Esophagus muscularis mucosa (tissue), 4 donors: Measurements from ENCODE around the gene HDGFL2. TPM values are rescaled to one million over a fixed set of nuclear protein-coding genes. Genes with fewer than 3 reads are reported as not detected.

Experiments
- DNase-seq: peaks from one replicate; pipeline ENCODE4 v3.0.0-alpha.2; 2017; ENCODE audit errors: extremely low spot score
- H3K27ac ChIP-seq, 4 donors: fragments of 200-600 bp; sonication (generic); replicated peaks in 1 of 4; 1 replicate in 3 of 4; 2 replicates in 1 of 4; pipeline ENCODE4 v1.5.1; 2016 to 2019; ENCODE audit warnings: mild to moderate bottlenecking in 1 of 4
- H3K27me3 ChIP-seq, 4 donors: fragments of 200-600 bp; sonication (generic); one replicate each; pipeline versions ENCODE4 v1.5.1 to v1.6.0; 2016 to 2019
- H3K36me3 ChIP-seq, 4 donors: fragments of 200-600 bp; sonication (generic); one replicate each; pipeline ENCODE4 v1.5.1; 2016 to 2019
- H3K4me1 ChIP-seq, 4 donors: fragments of 200-600 bp; sonication (generic); one replicate each; pipeline ENCODE4 v1.5.1; 2016 to 2019
- H3K4me3 ChIP-seq, 4 donors: fragments of 200-600 bp; sonication (generic); 1 replicate in 2 of 4; 2 replicates in 2 of 4; pipeline ENCODE4 v1.5.1; 2016 to 2019; ENCODE audit warnings: mild to moderate bottlenecking in 4 of 4, moderate library complexity in 1 of 4
- H3K9me3 ChIP-seq, 4 donors: fragments of 200-600 bp; sonication (generic); 1 replicate in 3 of 4; 2 replicates in 1 of 4; pipeline ENCODE4 v1.5.1; 2016 to 2019
- CTCF ChIP-seq, 3 experiments: fragments of 200-600 bp in 2 of 3; fragments of 450-650 bp in 1 of 3; sonication (generic) in 2 of 3; IDR thresholded peaks; one replicate each; pipeline ENCODE4 v1.5.1; 2017 to 2019; ENCODE audit warnings: antibody characterized with exemption in 3 of 3, mild to moderate bottlenecking in 2 of 3, moderate library complexity in 1 of 3
- EP300 ChIP-seq: sonication (generic); formaldehyde crosslinking; IDR thresholded peaks from one replicate; pipeline ENCODE4 v1.6.1; 2017; ENCODE audit warnings: antibody characterized with exemption
- POLR2A ChIP-seq: fragments of 450-650 bp; IDR thresholded peaks from one replicate; pipeline ENCODE4 v1.6.1; 2017; ENCODE audit warnings: antibody characterized with exemption, moderate library complexity, mild to moderate bottlenecking, low read depth
- POLR2AphosphoS5 ChIP-seq, 2 donors: sonication (generic); formaldehyde crosslinking; IDR thresholded peaks; one replicate each; pipeline ENCODE4 v1.6.1; 2017; ENCODE audit warnings: antibody characterized with exemption in 2 of 2
- WGBS: methylation state at CpG from one replicate; pipeline ENCODE4 v1.1.5; 2018; 5-methylcytosine and 5-hydroxymethylcytosine counted together
- intact Hi-C: fragments of 100-400 bp; cut with DNase I; formaldehyde crosslinking; loops from one replicate; pipeline ENCODE4 v1.15.1; 2023
- total RNA-seq, 4 donors: library from RNA; depleted of rRNA; stranded (reverse); fragments of >200 nt; gene quantifications; one replicate each; pipeline versions ENCODE4 v1.1.0 to v1.2.1, GENCODE V29; 2016

HDGFL2 gene
- total RNA-seq, 4 donors from 2014 or later, result 30.5 to 72.3 (median 45.5) TPM

DNA sequence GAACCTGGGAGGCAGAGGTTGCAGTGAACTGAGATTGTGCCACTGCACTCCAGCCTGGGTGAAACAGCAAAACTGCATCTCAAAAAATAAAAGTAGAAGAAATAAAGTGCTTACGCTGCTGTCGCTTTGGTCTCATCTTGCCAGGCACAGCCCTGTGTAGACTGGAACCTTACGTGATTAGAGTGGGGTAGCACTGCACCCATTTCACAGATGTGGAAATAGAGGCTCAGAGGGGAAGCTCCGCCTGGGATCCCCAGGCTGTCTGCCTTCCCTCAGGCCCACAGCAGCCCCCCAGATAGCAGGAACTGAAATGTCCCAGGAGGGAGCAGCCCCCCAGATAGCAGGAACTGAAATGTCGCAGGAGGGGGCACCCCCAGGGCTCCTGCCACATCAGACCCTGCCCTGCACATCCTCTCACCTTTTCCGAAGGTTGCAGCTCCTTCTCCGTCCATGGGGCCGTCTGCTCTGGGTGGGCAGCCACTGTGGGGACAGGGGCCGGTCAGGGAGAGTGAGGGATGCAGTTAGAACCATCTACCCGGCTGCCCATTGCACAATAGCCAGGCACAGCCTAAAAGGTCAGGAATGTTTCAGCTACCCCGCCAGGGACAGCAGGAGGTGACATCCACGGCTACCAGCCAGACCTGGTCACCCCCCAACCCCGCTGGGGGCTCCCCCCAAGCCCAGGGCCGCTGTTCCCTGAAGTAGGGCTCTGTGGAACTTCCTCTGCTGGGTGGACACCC lies 44.3 kb downstream of the HDGFL2 start:
- intact Hi-C loops, result loop anchor here (5.0 kb wide), 1 partner anchor 59 kb away; the partner anchor contains the start of gene UBXN6
- peak overlapping the region; percentile 93 to 96 (median 94) for H3K27ac ChIP-seq
- H3K9me3 ChIP-seq, result no peaks in the 10 kb centered on the region
- H3K4me3 ChIP-seq, result peak overlapping the region; percentile 58 to 69 (median 64)
- no peaks in the 10 kb centered on the region for H3K27me3 ChIP-seq
- WGBS, result 87% methylated on average over 4 of the region's 14 CpGs
- TF ChIP-seq CTCF (IDR thresholded peaks at IDR 0.05) (no peak), POLR2AphosphoS5 (IDR thresholded peaks at IDR 0.05) (no peak), POLR2A (no peak), EP300 (no peak)
- peaks cover 12 to 30% (median 21%) of the 10 kb centered on the region in 4 donors for H3K36me3 ChIP-seq
- peaks cover 27 to 54% (median 46%) of the 10 kb centered on the region in 4 donors for H3K4me1 ChIP-seq
- no peak for DNase-seq

- Histone ChIP-seq H3K4me1 (peaks cover 27 to 54% (median 46%) of the 10 kb centered on the region in 4 donors), H3K9me3 (no peaks in the 10 kb centered on the region), H3K27me3 (no peaks in the 10 kb centered on the region), H3K27ac (peak overlapping the region; percentile 93 to 96 (median 94)), H3K4me3 (peak overlapping the region; percentile 58 to 69 (median 64)), H3K36me3 (peaks cover 12 to 27% (median 19%) of the 10 kb centered on the region in 4 donors)
- WGBS, result no CpG with 5 or more reads among the region's 8 CpGs
- peak; percentile 70 for TF ChIP-seq POLR2A
- TF ChIP-seq POLR2AphosphoS5 (IDR thresholded peaks at IDR 0.05), result peak; percentile 67 to 68
- no peak for TF ChIP-seq EP300
- intact Hi-C loops, result loop anchor here (5.0 kb wide), 1 partner anchor 60 kb away; the partner anchor contains the start of gene UBXN6
- DNase-seq, result no peak
Observed at GRCh38 chr19:4516939-4517300, 44.8 kb downstream of the HDGFL2 start.

DNA sequence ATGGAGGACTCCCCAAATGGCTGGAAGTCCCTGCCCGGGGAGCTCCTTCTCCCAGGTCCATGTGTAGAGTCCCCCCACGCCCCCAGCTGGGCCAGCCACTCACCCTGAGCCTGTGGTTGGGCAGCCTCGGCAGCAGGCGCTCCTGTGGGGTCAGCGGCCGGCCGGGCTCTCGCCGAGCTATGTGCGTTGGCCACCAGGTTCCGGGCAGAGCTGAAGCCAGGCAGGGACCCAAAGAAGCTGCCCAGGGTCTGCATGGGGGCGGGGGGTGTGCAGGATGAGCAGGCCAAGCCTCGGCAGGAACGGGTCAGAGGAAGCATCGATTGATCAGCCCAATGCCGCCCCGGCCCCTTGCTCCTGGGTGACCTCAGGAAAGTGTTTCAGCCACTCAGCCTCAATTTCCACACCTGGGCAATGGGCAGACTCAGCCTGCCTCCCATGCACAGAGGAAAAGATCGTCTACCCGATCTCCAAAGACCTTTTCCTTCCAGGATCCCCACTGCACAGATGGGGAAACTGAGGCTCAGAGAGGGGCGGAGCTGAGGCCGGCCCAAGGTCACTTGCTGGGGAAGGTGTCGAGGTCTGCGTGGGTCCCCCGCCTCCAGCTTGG lies 45.5 kb downstream of the HDGFL2 start:
- peak overlapping the region; percentile 93 to 96 (median 94) for H3K27ac ChIP-seq
- WGBS, result 75% methylated on average over 6 of the region's 24 CpGs
- no peaks in the 10 kb centered on the region for H3K27me3 ChIP-seq
- no peak for DNase-seq
- intact Hi-C loops, result loop anchor here (5.0 kb wide), 1 partner anchor 60 kb away; the partner anchor contains the start of gene UBXN6
- peak overlapping the region; percentile 58 to 69 (median 64) for H3K4me3 ChIP-seq
- TF ChIP-seq POLR2A (no peak), CTCF (IDR thresholded peaks at IDR 0.05) (no peak), POLR2AphosphoS5 (IDR thresholded peaks at IDR 0.05) (no peak), EP300 (no peak)
- H3K9me3 ChIP-seq, result no peaks in the 10 kb centered on the region
- peaks cover 8 to 22% (median 14%) of the 10 kb centered on the region in 4 donors for H3K36me3 ChIP-seq
- H3K4me1 ChIP-seq, result peaks cover 27 to 54% (median 46%) of the 10 kb centered on the region in 4 donors

DNA sequence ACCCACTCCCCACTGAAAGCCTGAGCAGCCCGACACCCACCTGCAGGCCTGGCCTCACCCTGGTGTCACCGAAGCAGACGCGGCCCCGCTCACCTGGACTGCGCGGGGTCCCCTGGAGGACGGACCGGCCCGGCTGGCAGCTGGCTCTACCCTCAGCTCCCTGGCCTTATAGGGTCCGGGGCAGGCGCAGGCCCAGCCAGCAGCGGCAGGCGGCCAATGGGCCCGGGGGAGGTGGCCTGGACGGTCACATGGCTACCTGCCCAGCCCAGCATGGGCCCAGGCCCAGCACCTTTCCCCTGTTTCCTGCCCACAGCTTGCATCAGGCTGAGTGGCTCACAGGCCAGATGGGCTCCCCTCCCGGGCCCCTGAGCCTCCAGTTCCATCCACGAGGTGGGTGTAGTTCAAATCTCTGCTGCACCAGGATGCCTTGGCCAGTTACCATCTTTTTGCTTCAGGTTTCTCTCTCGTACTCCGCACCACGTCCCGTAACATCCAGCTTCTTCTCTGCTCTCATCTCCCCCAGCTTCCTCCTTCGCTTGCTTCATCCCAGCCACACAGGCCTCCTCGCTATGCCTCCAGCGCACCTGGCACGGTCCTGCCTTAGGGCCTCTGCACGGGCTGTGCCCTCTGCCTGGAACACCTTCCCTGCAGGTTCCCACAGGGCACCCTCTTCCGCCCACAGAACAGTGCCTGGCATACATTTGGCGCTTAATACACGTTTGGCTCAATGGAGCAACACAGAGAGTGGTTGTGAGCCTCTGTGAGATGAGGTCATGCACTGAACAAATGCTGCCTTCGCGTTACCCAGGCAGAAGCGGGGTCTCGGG lies 46.5 kb downstream of the HDGFL2 start, which contains the start of gene PLIN4:
PLIN4 (minus strand) TSS at position 142 of the 827 bp plus-strand sequence. CDS start 214 bp downstream, outside the sequence.
- Histone ChIP-seq H3K4me1 (peaks cover 27 to 54% (median 49%) of the 10 kb centered on the region in 4 donors), H3K27me3 (no peaks in the 10 kb centered on the region), H3K27ac (peak within 1 kb of the TSS; percentile 93 to 96 (median 94)), H3K4me3 (peak within 1 kb of the TSS; percentile 58 to 69 (median 64)), H3K9me3 (no peaks in the 10 kb centered on the region), H3K36me3 (peaks cover 1 to 15% (median 7%) of the 10 kb centered on the region in 4 donors)
- 43% methylated on average over 29 of the region's 34 CpGs for WGBS
- peak; percentile 93 to 99 for TF ChIP-seq POLR2AphosphoS5 (IDR thresholded peaks at IDR 0.05)
- peak; percentile 86 for TF ChIP-seq POLR2A
- TF ChIP-seq CTCF (IDR thresholded peaks at IDR 0.05), result no peak
- intact Hi-C loops, result loop anchor here (5.0 kb wide), 1 partner anchor 61 kb away; the partner anchor contains the start of gene UBXN6
- no peak for DNase-seq
